HFF-Myc (cell line): ENCODE data around the gene JMJD7.
"Not testable (repeated sequence)": the region's sequence is repeated elsewhere in the genome, so short reads cannot be mapped to it uniquely, and the experiment has no call there.

ENCODE experiments used
- DNase-seq: peaks from one replicate; pipeline ENCODE4 v3.0.0-alpha.2; 2011; ENCODE audit warnings: low read depth; ENCODE audit errors: extremely low read depth
- H3K4me3 ChIP-seq: replicated peaks from 2 replicates; pipeline ENCODE4 v1.5.1; 2011; ENCODE audit warnings: low read depth, mild to moderate bottlenecking, control low read depth, low read length
- CTCF ChIP-seq: IDR thresholded peaks from 2 replicates; pipeline ENCODE4 v1.5.1; 2012; ENCODE audit warnings: mild to moderate bottlenecking, low read depth, low read length, control low read depth; ENCODE audit errors: missing control alignments

Gene JMJD7

GRCh38 chr15:41825572-41826535, 2.0 kb upstream of the JMJD7 start:
- no peak for DNase-seq
- TF ChIP-seq CTCF: no peak
- no peak overlapping the region for H3K4me3 ChIP-seq

- TF ChIP-seq CTCF: no peak
- peak overlapping the region; percentile 83 for H3K4me3 ChIP-seq
These were observed 507 bp upstream of the JMJD7 start for GRCh38 chr15:41827290-41827879.

DNA sequence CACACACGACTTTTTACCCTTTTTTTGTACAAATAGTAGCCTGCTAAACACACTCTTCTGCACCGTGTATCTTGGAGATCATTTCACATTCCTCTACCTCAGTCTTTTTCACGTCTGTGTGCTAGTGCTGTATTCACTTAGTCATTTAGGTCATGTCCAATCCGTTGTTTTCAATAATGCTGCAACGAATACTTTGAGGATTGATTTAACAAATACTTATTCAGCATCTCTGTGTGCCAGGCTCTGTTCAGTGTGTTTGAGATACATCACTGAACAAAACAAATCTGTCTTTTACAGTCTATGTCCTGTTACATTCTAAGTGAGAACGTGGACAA, 882 bp downstream of the JMJD7 start:
- peak overlapping the region; percentile 83 for H3K4me3 ChIP-seq
- TF ChIP-seq CTCF: no peak

More at GRCh38 chr15:41827290-41827879, 507 bp upstream of the JMJD7 start:
- DNase-seq: no peak

GRCh38 chr15:41829959-41830646, 2.2 kb downstream of the JMJD7 start:
- H3K4me3 ChIP-seq: no peak overlapping the region
- no peak for TF ChIP-seq CTCF
- no peak for DNase-seq

More for the DNA sequence above, 882 bp downstream of the JMJD7 start:
- DNase-seq: no peak

DNA sequence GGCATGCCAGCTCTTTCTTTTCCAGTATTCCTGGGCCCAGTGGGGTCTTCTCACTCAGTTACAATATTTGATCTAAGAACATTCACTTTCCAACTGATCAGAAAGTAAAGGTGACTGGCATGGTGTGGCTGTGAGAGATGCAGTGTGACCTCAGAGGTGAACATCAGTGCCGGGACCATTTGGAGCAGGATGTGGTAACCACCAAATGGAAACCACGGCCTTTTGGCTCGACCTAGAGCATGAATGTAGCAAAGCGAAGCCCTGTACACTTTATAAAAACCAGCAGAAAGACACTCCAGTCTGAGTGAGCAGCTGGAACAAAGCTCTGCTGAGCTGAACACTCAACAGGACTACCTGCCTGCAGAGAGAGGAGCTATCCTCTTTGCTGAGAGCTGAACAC, 3.4 kb downstream of the JMJD7 start:
- DNase-seq, H3K4me3 ChIP-seq: not testable (repeated sequence)

DNA sequence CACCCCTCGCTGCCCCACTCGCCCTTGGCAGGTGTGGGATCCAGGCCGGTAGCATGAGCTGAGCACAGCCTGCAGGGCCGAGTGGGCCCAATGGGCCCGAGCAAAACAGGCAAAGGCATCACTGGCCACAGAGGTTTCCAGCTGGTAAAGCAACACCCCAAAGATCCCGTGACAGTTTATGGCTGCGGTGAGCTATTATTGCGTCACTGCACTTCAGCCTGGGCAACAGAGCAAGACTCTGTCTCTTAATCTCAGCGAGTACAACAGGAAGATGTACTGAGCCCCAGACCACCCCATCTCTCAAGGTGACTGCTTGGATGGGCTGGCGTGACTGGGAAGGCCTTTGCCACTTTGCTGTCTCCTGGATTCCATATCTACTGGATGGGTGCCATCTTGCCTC, 4.3 kb downstream of the JMJD7 start:
- no peak for TF ChIP-seq CTCF
- no peak overlapping the region for H3K4me3 ChIP-seq
- no peak for DNase-seq

GRCh38 chr15:41832875-41833274, 5.0 kb downstream of the JMJD7 start:
- no peak for TF ChIP-seq CTCF
- H3K4me3 ChIP-seq: no peak overlapping the region
- no peak for DNase-seq
